D721Med (cell line): ENCODE measurements around the gene RYR1.
"Not testable (repeated sequence)": the region's sequence is repeated elsewhere in the genome, so short reads cannot be mapped to it uniquely, and the experiment has no call there.

ENCODE experiments used
- DNase-seq: peaks from one replicate; pipeline ENCODE4 v3.0.0; 2011; ENCODE audit warnings: low spot score; ENCODE audit not compliant: insufficient read length
- FAIRE-seq: peaks from 2 replicates; lab custom pipeline; 2011; peaks lifted over from hg19 to GRCh38; lab: Jason Lieb, UNC
- TF ChIP-seq, protein P1 (sequence below): IDR thresholded peaks from 2 replicates; pipeline ENCODE4 v1.5.1; 2012; ENCODE audit warnings: mild to moderate bottlenecking, control low read depth; ENCODE audit not compliant: insufficient read depth; ENCODE audit errors: missing control alignments

The RYR1 gene

GRCh38 chr19:38402623-38402966, 30.9 kb upstream of the RYR1 start:
- DNase-seq (no peak), FAIRE-seq (no peak)
- TF ChIP-seq, protein P1, sequence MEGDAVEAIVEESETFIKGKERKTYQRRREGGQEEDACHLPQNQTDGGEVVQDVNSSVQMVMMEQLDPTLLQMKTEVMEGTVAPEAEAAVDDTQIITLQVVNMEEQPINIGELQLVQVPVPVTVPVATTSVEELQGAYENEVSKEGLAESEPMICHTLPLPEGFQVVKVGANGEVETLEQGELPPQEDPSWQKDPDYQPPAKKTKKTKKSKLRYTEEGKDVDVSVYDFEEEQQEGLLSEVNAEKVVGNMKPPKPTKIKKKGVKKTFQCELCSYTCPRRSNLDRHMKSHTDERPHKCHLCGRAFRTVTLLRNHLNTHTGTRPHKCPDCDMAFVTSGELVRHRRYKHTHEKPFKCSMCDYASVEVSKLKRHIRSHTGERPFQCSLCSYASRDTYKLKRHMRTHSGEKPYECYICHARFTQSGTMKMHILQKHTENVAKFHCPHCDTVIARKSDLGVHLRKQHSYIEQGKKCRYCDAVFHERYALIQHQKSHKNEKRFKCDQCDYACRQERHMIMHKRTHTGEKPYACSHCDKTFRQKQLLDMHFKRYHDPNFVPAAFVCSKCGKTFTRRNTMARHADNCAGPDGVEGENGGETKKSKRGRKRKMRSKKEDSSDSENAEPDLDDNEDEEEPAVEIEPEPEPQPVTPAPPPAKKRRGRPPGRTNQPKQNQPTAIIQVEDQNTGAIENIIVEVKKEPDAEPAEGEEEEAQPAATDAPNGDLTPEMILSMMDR = no peak

- TF ChIP-seq, protein P1 = peak; percentile 80
- DNase-seq (peak; percentile 99), FAIRE-seq (no peak)
These were observed 30.4 kb upstream of the RYR1 start, which contains the start of gene FAM98C for GRCh38 chr19:38402967-38403674. TSS of gene FAM98C (plus strand) at chr19:38403093. CDS start at chr19:38403154, 61 bp downstream.

DNA sequence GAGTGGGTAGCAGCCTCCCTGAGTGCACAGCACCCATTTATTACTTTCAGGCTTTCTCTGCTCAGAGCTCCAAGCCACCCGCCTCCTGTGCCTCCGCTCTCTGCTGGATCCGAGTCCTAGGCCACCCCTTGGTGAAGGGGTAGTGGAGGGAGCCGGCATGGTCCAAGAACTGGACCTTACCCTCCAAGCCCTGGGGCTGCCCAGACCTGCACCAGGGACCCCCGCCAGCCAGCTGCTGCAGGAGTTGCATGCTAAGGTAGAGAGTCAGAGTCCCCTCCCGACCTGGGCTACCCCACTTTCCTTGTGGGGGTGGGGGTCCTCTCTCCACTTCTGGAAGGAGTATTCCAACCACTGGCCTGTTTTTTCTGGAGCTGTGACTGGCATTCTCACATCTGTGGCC, 28.6 kb upstream of the RYR1 start:
- FAIRE-seq (no peak), DNase-seq (no peak)
- TF ChIP-seq, protein P1 = no peak

DNA sequence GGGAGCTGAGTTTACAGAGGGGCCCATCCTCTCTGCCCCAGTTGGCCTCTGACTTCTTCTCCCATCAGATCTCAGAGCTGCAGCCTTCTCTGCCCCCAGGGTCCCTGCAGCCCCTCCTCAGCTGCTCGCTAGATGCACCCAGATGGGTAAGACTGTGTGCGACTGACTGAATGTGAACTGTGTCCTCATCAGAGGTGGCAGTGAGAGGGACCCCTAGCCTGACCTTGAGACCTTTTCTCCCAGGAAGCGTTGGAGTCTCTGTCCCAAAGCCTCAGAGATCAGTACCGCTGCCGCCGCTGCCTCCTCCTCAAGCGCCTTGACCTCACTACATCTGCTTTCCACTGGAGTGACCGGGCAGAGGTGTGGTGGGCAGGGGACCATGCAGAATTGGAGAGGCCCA, 28.2 kb upstream of the RYR1 start:
- TF ChIP-seq, protein P1 = no peak
- FAIRE-seq (no peak), DNase-seq (no peak)

- TF ChIP-seq, protein P1 = no peak
- FAIRE-seq = no peak
- DNase-seq = no peak
These were observed 23.8 kb upstream of the RYR1 start for GRCh38 chr19:38409631-38410133.

GRCh38 chr19:38410407-38410806, 23.1 kb upstream of the RYR1 start:
- DNase-seq, FAIRE-seq: not testable (repeated sequence)

- FAIRE-seq = no peak
- TF ChIP-seq, protein P1 = no peak
These were observed 22.3 kb upstream of the RYR1 start for GRCh38 chr19:38411041-38411712.

DNA sequence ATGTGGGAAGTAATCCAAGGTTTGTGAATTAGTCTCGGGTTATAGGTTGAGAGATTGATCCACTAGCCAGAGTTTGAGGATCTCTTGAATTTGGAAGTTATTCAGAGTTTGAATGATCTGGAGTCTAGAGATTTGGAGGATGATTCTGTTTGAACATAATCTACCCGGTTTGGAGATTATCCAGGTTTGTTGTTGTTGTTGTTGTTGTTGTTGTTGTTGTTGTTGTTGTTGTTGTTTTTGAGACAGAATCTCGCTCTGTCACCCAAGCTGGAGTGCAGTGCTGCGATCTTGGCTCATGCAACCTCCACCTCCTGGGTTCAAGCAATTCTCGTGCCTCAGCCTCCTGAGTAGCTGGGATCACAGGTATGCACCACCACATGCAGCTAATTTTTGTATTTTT, 21.6 kb upstream of the RYR1 start:
- DNase-seq, FAIRE-seq: not testable (repeated sequence)

More at GRCh38 chr19:38411041-38411712, 22.3 kb upstream of the RYR1 start:
- no peak for DNase-seq
